GM19452 (cell line): Measurements from ENCODE around the gene PSTK.

Experiments used
- ATAC-seq: cut with Tn5 transposase; IDR thresholded peaks from one replicate; pipeline ENCODE4 v1.9.1; 2021; ENCODE audit not compliant: unreplicated experiment

The PSTK gene

GRCh38 chr10:123018531-123018930, 38.3 kb downstream of the PSTK start:
- ATAC-seq: no peak

GRCh38 chr10:123019264-123019663, 39.1 kb downstream of the PSTK start:
- ATAC-seq: no peak

DNA sequence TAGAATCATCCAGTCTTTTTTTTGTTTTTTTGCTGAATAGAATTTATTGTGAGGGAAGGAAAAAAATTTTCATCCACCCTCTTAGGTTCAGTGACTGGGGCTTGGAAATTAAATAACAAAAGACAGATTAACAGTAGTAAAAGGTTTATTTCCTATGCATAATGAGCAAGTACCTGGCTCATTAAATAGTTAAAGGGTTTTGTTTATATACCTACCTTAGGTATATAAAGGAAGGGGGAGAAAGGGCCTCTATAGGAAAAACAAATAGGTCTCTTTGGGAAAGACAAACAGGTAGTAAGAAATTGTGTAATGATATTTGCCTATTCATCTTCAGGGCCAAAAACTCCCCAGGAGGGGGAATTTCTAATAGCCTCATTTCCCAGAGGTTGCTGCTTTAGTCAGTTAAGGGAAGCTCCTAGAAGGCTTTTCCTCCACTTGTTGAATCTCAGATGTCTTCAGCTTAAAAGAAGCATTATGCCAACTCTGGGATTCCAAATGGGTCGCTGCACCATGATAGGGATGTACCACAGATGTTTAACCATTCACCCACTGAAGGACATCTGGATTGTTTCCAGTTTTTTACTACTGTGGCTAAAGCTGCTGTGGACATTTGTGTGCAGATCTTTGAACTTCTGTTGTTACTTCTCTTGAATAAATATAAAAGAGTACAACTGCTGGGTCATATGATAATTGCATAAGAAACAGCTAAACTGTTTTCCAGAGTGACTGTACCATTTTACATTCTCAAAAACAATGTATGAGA, 39.9 kb downstream of the PSTK start:
- ATAC-seq: no peak

- no peak for ATAC-seq
Measured at GRCh38 chr10:123021517-123021916, 41.3 kb downstream of the PSTK start.

GRCh38 chr10:123024540-123024939, 44.3 kb downstream of the PSTK start:
- ATAC-seq: no peak

DNA sequence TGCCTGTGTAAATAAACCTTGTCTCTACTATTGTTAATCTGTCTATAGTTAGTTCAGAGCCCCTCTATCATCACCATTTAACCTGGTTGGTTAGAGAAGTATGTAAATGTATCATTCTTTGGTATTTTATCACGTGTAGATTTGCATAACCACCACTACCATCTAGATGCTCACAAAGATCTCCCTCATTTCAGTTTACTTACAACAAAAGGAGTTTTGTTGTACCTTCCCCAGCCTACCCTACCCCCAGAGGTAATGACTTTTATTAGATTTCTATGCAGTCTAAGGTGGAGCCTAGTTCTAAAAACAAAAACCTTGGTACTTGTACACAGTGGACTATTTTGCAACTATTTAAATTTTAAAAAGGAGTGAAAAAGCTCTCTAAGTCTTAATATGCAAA, 46.1 kb downstream of the PSTK start:
- no peak for ATAC-seq

GRCh38 chr10:123027861-123028260, 47.7 kb downstream of the PSTK start:
- ATAC-seq: no peak

- ATAC-seq: no peak
Measured at GRCh38 chr10:123031124-123031523, 50.9 kb downstream of the PSTK start.

- no peak for ATAC-seq
Measured at GRCh38 chr10:123034332-123034731, 54.1 kb downstream of the PSTK start.

DNA sequence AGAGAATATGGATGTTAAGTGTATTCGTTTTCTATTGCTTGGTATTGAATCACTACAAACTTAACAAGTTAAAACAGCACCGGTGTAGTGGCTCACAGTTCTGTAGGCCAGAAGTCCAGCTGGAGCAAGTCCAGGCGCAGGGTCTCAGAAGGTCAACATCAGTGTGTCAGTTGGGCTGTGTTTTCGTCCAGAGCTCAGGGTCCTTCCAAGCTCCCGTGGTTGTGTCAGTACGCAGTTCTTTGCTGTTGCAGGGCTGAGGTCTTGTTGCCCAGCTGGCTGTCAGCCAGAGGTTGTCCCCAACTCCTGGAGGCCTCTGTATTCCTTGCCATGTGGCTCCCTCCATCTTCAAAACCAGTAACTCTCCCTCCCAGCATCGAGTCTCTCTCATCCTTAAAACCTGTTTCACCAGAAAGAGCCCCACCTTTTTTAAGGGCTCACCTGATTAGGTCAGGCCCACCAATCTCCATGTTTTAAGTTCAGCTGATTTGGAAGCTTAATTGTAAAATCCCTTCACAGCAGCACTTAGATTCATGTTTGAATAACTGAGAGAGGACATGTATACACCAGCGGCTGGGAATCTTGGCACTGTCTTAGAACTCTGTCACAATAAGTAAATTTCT, 55.4 kb downstream of the PSTK start:
- no peak for ATAC-seq

DNA sequence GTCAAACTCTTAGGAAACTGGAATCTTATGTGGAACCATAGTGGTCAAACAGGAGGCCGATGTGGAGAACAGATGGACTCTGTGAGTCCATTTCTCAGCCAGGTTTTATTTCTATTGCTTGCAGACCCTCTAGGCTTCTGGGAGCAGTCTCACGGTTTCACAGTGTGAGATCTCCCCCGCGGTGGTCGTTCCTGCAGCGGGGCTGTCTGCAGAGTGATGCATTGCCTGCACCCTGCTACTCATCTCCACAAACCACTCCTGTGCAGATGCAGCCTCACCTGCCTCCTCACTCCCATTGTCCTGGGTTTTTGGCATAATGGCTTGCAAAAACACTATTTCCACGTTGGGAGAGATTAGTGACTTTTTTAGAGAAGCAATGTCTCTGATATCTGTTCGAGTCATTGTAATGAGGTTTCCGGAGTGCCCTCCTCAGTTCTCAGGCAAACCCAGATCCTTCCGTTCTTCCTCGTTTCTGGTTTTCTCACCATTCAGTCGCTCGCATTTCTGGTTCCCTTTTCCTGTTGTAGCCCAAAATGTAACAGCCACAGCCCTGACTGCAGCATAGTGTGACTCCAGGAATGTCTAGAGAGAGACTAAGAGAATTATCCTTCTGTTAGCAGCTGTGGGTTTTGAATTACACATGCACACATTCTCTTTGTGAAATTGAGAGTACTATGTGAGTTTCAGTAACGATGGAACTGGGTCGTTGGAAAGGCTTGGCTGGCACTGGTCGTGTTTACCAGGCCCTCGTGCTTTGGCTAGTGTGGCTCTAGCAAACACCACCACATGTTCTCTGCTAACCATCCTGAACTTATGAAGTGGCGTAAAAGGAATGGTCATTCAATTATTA, 58.8 kb downstream of the PSTK start:
- peak; percentile 65 for ATAC-seq

- ATAC-seq: no peak
Measured at GRCh38 chr10:123039632-123039930, 59.4 kb downstream of the PSTK start.
